ENCODE measurements around the gene FAM13C. TPM values are rescaled to one million over a fixed set of nuclear protein-coding genes. Genes with fewer than 3 reads are reported as not detected.

Gene FAM13C
- total and polyA plus RNA-seq, 9 of the 15 experiments (the other 6 are each of a cell fraction or from before 2014, with no cell fraction given): not detected

DNA sequence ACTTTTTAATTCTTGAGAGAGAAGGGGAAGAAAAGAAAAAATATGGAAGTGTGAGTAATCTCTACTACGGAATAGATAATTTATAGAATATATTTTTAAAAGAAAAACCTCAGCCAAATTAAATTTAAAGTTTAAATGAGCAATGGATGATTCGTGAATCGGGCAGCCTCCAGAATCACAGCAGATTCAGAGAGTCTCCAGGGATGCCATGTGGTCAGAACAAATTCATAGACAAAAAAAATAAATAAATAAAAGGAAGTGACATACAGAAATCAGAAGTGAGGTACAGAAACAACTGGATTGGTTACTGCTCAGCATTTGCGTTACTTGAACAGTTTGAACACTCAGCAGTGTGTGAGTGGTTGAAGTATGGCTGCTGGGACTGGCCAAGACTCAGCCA, 132.9 kb downstream of the FAM13C start:
- in situ Hi-C loops (cut with MboI): no loop called here

More for the DNA sequence above, 132.9 kb downstream of the FAM13C start:
- CTCF ChIA-PET (ENCODE audit: low intra/inter-chr PET ratio): no interaction called here
- no peak overlapping the region for H3K4me2 ChIP-seq (ENCODE audit: insufficient read depth, low read length)
- H2AFZ ChIP-seq (ENCODE audit: low read depth, low read length): no peak overlapping the region
- no TSS peak for BruUV-seq (replicated peaks)
- H3K36me3 ChIP-seq (ENCODE audit: control insufficient read depth, insufficient read depth, low read length): no peaks in the 10 kb centered on the region
- no peak overlapping the region for H3K4me3 ChIP-seq
- H3K9ac ChIP-seq (ENCODE audit: insufficient read depth in 1 of 2, low read depth in 2 of 2, low read length in 2 of 2): no peak overlapping the region
- FAIRE-seq (no peak), DNase-seq (ENCODE audit: extremely low read depth in 1 of 4, low spot score in 3 of 4) (no peak), ATAC-seq (no peak)
- no peaks in the 10 kb centered on the region for H3K9me3 ChIP-seq (replicated peaks; ENCODE audit: control insufficient read depth, insufficient read depth, low read depth, low read length)
- TF ChIP-seq SPI1 (IDR thresholded peaks at IDR 0.05; ENCODE audit: borderline replicate concordance, low read depth, low read length) (no peak), ETV5 (CRISPR knock-in tag; IDR thresholded peaks at IDR 0.05; ENCODE audit: low read depth) (no peak), ZNF780A (CRISPR knock-in tag; IDR thresholded peaks at IDR 0.05) (no peak), CHD7 (IDR thresholded peaks at IDR 0.05; ENCODE audit: low read depth, low read length) (no peak), FUS (optimal IDR thresholded peaks at IDR 0.05; ENCODE audit: low read depth, low read length) (no peak), TEAD2 (tag; IDR thresholded peaks at IDR 0.05) (no peak)
- TF ChIP-seq, protein P1, sequence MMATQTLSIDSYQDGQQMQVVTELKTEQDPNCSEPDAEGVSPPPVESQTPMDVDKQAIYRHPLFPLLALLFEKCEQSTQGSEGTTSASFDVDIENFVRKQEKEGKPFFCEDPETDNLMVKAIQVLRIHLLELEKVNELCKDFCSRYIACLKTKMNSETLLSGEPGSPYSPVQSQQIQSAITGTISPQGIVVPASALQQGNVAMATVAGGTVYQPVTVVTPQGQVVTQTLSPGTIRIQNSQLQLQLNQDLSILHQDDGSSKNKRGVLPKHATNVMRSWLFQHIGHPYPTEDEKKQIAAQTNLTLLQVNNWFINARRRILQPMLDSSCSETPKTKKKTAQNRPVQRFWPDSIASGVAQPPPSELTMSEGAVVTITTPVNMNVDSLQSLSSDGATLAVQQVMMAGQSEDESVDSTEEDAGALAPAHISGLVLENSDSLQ (IDR thresholded peaks at IDR 0.05): no peak
- no peaks in the 10 kb centered on the region for H3K9me1 ChIP-seq (ENCODE audit: control insufficient read depth, insufficient read depth, low read length)
- POLR2A ChIA-PET: no interaction called here
- H3K27ac ChIP-seq (ENCODE audit: extremely low read depth, low read depth, low read length): no peak overlapping the region
- intact Hi-C loops (cut with micrococcal nuclease): no loop called here
- 0% methylated on average over 4 of the region's 4 CpGs for WGBS (ENCODE audit: insufficient coverage, low coverage, missing lambda C conversion rate)
- no peaks in the 10 kb centered on the region for H3K79me2 ChIP-seq (ENCODE audit: control insufficient read depth, insufficient read depth, low read length)
- H3K27me3 ChIP-seq (ENCODE audit: control insufficient read depth in 2 of 2, insufficient read depth in 2 of 2, low read length in 2 of 2): no peaks in the 10 kb centered on the region
- H3K4me1 ChIP-seq (replicated peaks in 1 of 2; ENCODE audit: control insufficient read depth in 2 of 2, insufficient read depth in 2 of 2, low read length in 2 of 2): no peaks in the 10 kb centered on the region
- no peaks in the 10 kb centered on the region for H4K20me1 ChIP-seq (replicated peaks; ENCODE audit: control insufficient read depth, insufficient read depth, low read length)
